Esophagus muscularis mucosa (tissue), 4 donors: ENCODE data around the gene TESMIN.

Experiments
- CTCF ChIP-seq, 3 experiments: fragments of 200-600 bp in 2 of 3; fragments of 450-650 bp in 1 of 3; sonication (generic) in 2 of 3; IDR thresholded peaks; one replicate each; pipeline ENCODE4 v1.5.1; 2017 to 2019; ENCODE audit warnings: antibody characterized with exemption in 3 of 3, mild to moderate bottlenecking in 2 of 3, moderate library complexity in 1 of 3
- EP300 ChIP-seq: sonication (generic); formaldehyde crosslinking; IDR thresholded peaks from one replicate; pipeline ENCODE4 v1.6.1; 2017; ENCODE audit warnings: antibody characterized with exemption
- POLR2A ChIP-seq: fragments of 450-650 bp; IDR thresholded peaks from one replicate; pipeline ENCODE4 v1.6.1; 2017; ENCODE audit warnings: antibody characterized with exemption, moderate library complexity, mild to moderate bottlenecking, low read depth
- POLR2AphosphoS5 ChIP-seq, 2 donors: sonication (generic); formaldehyde crosslinking; IDR thresholded peaks; one replicate each; pipeline ENCODE4 v1.6.1; 2017; ENCODE audit warnings: antibody characterized with exemption in 2 of 2

- TF ChIP-seq EP300 (no peak), POLR2AphosphoS5 (IDR thresholded peaks at IDR 0.05) (no peak), CTCF (IDR thresholded peaks at IDR 0.05) (no peak), POLR2A (no peak)
These were observed 76.9 kb downstream of the TESMIN start for GRCh38 chr11:68674461-68674860.
